Keratinocyte (primary cell): Measurements from ENCODE around the gene CNTNAP5.

Source experiments
- EZH2 ChIP-seq: IDR thresholded peaks from one replicate; pipeline ENCODE4 v1.6.1; 2012; ENCODE audit warnings: inconsistent platforms, mild to moderate bottlenecking, low read length, moderate library complexity
- TF ChIP-seq, protein P1 (sequence below), 3 experiments: IDR thresholded peaks in 1 of 3; conservative IDR thresholded peaks in 1 of 3; optimal IDR thresholded peaks in 1 of 3; 2 replicates in 2 of 3; 3 replicates in 1 of 3; pipeline versions ENCODE3 to v1.5.1; 2011; ENCODE audit warnings: low read length in 3 of 3, mild to moderate bottlenecking in 3 of 3, moderate library complexity in 2 of 3, control low read depth in 1 of 3, inconsistent platforms in 1 of 3; ENCODE audit not compliant: insufficient read depth in 2 of 3; ENCODE audit errors: extremely low read depth in 1 of 3

DNA sequence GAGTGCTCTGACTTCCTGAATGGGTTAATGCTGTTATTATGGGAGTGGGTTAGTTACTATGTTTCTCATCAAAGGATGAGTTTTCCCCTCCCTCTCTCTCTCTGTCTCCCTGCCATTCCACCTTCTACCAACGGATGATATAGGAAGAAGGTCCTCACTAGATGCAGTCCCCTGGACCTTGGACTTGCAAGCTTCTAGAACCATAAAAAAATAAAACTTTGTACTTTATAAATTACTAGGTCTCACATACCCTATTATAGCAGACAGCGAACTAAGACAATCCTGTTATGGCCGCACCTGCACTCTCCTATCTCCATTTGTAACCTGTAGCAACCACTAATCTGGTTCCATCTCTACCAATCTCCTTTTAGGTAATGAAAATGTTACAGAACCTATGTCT, 564.9 kb downstream of the CNTNAP5 start:
- TF ChIP-seq, protein P1, sequence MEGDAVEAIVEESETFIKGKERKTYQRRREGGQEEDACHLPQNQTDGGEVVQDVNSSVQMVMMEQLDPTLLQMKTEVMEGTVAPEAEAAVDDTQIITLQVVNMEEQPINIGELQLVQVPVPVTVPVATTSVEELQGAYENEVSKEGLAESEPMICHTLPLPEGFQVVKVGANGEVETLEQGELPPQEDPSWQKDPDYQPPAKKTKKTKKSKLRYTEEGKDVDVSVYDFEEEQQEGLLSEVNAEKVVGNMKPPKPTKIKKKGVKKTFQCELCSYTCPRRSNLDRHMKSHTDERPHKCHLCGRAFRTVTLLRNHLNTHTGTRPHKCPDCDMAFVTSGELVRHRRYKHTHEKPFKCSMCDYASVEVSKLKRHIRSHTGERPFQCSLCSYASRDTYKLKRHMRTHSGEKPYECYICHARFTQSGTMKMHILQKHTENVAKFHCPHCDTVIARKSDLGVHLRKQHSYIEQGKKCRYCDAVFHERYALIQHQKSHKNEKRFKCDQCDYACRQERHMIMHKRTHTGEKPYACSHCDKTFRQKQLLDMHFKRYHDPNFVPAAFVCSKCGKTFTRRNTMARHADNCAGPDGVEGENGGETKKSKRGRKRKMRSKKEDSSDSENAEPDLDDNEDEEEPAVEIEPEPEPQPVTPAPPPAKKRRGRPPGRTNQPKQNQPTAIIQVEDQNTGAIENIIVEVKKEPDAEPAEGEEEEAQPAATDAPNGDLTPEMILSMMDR (optimal IDR thresholded peaks at IDR 0.05 in 1 of 3, IDR thresholded peaks at IDR 0.05 in 1 of 3, conservative IDR thresholded peaks at IDR 0.05 in 1 of 3; ENCODE audit: extremely low read depth in 1 of 3, insufficient read depth in 2 of 3, low read length in 3 of 3), result no peak
- no peak for TF ChIP-seq EZH2
